GM12891 (cell line): ENCODE measurements around the gene SYS1.

Source experiments
- DNase-seq: peaks from one replicate; pipeline ENCODE4 v3.0.0; 2011; ENCODE audit warnings: low spot score; ENCODE audit not compliant: insufficient read length
- FAIRE-seq: peaks from 2 replicates; lab custom pipeline; 2011; peaks lifted over from hg19 to GRCh38; lab: Jason Lieb, UNC
- PAX5 ChIP-seq: IDR thresholded peaks from 2 replicates; pipeline ENCODE4 v1.6.1; 2011; ENCODE audit warnings: low read length, moderate library complexity, mild to moderate bottlenecking; ENCODE audit not compliant: insufficient read depth, severe bottlenecking
- POLR2A ChIP-seq: IDR thresholded peaks from 2 replicates; pipeline ENCODE4 v1.6.1; 2011; ENCODE audit warnings: low read depth, low read length, control low read depth
- POLR2AphosphoS5 ChIP-seq: IDR thresholded peaks from 2 replicates; pipeline ENCODE4 v1.6.1; 2011; ENCODE audit warnings: low read depth, low read length, control low read depth
- POU2F2 ChIP-seq: IDR thresholded peaks from 2 replicates; pipeline ENCODE4 v1.6.1; 2011; ENCODE audit warnings: low read depth, mild to moderate bottlenecking, control low read depth, low read length, moderate library complexity
- SPI1 ChIP-seq: IDR thresholded peaks from 2 replicates; pipeline ENCODE4 v1.6.1; 2011; ENCODE audit warnings: low read depth, low read length, control low read depth
- TAF1 ChIP-seq: IDR thresholded peaks from 2 replicates; pipeline ENCODE4 v1.6.1; 2011; ENCODE audit warnings: low read depth, low read length, control low read depth

The SYS1 gene

DNA sequence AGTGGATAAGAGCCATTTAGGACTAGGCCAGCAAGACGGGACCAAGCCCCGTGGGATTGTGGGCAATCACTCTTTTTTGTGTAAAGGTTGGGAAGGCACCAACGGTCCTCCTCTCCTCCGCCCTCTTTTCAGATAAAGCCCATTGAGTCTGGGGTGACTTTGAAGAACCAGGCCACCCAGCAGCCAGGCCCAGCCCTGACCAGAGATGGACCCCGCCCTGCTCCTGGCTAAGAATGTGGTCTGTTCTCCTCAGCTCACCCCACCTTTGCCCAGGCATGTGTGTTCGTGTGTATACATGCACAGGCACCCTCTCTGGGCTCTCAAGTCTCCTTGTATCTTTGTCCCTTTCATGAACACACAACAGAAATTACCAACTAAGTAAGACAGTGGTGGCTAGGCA, 23.9 kb upstream of the SYS1 start:
- no peak for TF ChIP-seq TAF1
- no peak for TF ChIP-seq SPI1
- no peak for TF ChIP-seq PAX5
- FAIRE-seq: no peak
- DNase-seq: no peak

DNA sequence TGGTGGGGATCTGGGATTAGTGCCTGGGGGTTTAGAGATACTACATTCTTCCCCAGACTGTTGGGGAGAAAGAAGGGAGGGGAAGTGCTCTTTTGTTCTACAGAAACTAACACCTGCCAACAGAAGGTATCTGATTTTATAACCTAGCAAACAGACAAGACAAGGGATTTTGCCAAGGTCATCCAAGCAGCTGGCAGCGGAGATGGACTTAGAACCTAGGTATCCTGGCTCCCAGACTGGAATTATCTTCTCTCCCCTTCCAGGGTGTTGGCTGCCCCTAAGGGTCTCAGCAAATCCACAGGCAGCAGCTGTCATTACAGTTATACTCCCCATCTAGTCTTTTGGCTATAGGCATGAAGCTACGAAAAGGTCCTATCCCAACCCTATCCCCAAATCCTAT, 23.2 kb upstream of the SYS1 start:
- DNase-seq (no peak), FAIRE-seq (no peak)
- TF ChIP-seq POLR2A (no peak), SPI1 (peak; percentile 15; the same call in 1 of the 2 replicates), TAF1 (no peak), PAX5 (no peak), POU2F2 (no peak), POLR2AphosphoS5 (no peak)

DNA sequence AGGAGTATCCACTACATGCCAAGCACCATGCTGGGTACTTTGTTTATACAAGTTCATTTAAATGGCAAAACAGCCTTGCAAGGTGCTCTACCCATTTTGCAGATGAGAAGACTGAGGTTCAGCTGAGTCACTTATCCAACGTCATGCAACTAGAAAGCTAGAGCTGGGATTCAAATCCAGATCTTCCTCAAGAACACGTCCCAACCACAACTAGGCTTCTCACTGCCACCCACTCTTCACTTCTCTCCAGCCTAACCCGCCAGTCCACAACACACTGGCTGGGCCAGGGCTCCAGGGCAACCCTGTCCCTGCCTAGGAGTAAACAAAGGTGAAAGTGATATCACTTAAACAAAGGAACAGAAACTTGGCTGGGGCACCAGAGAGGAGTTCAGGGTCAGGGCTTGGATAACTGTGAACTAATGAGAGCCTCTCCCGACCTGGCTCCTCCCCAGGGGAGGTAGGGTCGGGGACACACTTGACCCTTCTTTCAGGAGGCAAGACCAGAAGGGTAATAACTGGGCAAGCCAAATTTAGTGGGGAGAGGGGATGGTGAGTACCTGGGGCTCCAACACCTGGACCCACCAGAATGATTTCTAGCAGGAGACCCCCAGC, 22.6 kb upstream of the SYS1 start:
- FAIRE-seq: no peak
- no peak for TF ChIP-seq POLR2AphosphoS5
- peak; percentile 23; the same call in 1 of the 2 replicates for TF ChIP-seq SPI1
- DNase-seq: no peak

DNA sequence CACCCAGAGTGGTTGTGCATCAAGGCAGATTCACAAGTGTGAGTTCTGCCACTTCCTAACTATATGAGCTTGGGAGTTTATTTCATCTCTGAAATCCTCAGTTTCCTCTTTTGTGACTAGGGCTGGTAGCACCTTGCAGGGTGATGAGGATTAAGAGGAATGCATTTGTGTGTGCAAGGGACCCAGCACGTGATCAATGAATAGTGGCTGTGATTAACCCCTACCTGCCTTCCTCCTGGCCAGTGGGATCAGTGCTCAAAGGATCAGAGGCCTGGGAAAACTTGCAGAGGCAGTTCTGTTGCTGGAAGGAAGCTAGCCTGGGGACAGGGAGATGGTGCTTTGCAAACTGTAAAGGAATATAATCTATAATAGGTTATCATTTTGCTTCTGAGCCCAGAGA, 22.0 kb upstream of the SYS1 start:
- FAIRE-seq (no peak), DNase-seq (no peak)
- no peak for TF ChIP-seq POLR2A
- no peak for TF ChIP-seq POLR2AphosphoS5
- TF ChIP-seq POU2F2: no peak
- no peak for TF ChIP-seq PAX5
- TF ChIP-seq TAF1: no peak
- no peak for TF ChIP-seq SPI1

DNA sequence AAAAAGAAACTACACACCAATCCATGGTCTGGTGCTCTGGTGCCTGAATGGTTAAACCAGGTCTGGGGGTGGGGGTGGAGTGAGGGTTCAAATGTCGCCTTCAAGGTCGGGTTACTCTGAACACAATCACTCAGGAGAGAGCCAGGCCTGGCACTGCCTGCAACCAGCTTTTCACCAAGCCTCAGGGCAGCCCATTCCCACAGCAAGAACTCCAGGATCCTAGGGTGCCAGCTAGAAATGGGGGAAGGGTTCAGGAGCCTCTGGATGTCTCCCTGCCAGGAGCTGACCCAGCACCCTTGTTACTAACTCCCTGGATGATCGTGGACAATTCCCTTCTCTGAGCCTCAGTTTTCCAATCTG, 21.4 kb upstream of the SYS1 start:
- TF ChIP-seq PAX5 (no peak), TAF1 (no peak), POLR2AphosphoS5 (no peak), SPI1 (no peak), POLR2A (no peak), POU2F2 (no peak)
- FAIRE-seq (no peak), DNase-seq (no peak)

DNA sequence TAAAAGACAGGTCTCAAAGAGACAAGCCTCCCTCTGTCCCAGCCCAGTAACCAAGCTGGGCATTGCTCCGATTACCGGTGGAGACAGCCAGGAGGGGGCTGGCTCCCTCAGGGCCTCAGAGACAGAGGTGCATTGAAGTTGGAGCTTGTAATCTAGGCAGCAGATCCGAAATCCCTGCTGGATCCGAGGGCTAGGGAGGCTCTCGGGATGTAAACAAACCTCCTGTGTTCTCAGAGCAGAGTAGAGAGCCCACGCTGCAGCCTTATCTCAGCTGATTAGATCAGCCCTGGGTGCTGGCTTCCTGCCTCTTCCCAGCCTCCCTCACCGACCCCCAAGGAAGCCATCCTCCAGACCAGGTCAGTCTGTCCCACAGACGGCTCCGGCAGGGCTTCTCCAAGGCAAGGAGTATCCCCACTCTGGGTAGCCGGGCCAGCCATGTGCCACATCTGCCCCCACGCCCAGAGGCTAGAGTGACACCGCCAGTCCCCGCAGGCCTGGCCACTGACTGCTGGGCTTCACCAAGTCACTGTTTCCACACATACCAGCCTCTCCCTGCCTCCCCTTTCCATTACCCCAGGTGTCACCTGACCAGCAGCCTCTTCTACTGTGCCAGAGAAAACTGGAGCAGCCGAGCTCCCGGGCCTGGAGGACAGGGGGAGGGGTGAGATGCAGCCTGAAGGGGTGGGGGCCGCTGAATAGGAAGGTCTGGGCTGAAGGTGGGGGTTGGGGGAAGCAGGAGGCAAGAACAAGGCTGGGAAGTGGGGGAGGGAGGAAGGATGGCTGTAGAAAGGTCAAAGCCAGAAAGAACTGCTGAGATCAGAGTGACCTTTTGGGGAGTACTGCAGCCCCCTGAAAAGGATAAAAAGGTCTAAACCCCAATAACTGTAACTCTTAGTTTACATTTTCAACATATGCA, 20.8 kb upstream of the SYS1 start:
- no peak for DNase-seq
- no peak for FAIRE-seq
- TF ChIP-seq POU2F2 (no peak), TAF1 (no peak), POLR2AphosphoS5 (no peak), POLR2A (no peak), SPI1 (no peak), PAX5 (no peak)

DNA sequence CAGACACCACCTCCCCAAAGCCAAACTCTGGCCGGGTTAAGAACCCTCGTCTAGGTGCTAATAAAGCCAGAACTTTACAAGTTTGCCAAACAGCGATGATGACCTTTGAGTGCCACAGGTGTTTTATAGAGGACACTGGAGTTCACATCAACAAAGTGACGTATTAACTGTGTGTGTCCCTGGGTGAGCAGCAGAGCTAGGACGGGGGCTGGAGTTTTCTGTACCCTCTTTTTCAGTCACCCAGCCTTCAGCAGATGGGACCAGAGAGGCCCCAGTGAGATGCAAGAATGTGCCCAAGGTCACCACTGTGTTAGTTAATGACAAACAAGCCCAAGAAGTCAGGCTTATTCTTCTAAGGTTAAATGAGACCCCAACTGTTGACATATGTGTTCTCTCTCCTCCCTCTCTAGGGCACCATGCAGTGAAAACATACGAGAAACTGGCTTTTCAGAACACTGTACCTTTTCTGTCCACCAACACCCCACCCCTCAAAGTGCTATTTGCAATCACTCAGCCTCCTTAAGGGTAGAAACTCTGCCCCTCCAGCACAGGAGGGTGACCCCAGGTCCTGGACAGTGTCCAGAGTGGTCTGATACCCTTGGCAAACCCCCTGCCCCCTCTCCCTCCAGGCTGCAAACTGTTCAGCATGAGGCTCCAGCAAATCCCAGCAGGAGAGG, 20.0 kb upstream of the SYS1 start:
- no peak for DNase-seq
- no peak for TF ChIP-seq POU2F2
- no peak for TF ChIP-seq POLR2A
- no peak for FAIRE-seq

DNA sequence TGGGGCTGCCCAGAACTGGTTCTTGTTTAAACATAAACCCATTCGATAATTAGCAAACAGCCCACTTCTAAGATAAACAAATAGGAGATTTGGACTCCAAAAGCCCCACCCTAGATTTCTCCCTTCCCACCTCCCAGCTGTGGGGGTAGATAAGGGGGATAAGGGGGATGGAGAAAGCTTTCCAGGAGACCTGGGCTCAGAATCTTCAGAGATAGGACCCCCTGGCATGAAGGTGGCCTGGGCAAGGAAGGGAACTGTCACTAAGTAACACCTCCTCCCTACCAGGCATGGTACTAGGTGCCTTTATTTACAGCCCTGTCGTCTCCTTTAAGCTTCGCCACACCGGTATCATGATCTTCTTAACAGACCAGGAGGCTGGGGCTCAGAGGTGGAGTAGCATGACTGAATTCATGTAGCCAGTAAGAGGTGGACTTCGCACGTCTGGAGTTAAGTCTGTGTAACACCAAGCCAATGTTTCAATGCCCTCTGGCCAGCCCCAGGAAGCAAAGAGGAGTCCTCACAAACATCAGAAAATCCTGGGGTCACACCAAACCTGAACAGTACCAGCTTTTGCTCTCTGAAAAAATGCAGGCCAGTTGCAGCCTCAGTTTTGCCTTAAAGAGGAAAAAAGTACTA, 19.3 kb upstream of the SYS1 start:
- FAIRE-seq (no peak), DNase-seq (no peak)
- TF ChIP-seq PAX5 (no peak), TAF1 (no peak), POU2F2 (no peak), SPI1 (no peak), POLR2AphosphoS5 (no peak), POLR2A (no peak)

DNA sequence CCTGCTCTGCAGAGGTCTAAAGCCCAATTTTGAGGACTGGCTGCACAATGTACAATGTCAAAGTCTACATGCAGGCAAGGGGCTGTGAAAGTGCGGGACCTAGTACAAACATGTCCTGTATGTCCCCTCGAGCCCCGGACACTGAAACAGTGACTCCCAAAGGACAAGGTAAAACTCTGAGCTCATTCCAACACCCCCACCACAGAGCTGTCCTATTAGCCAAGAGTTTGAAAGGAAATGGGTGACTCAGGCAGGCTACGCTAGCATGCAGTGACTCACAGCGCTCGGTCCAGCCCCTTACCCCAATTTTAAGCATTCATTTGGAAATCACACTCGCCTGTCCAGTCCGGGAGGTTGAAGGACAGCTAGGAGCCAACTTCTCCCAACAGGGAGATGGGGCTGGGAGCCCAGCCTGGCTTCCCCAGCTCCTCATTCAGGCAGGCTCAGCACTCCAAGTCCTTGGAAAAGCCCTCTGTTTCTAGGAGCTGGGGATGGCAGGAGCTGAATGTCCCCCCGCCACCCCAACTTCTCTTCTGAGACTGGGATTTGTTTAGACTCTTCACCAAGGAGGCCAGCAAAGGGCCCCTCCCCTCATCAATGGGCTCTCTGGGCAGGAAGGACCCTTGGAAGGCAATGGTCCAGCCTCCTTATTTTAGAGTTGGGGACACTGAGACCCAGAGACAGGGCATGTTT, 18.6 kb upstream of the SYS1 start:
- FAIRE-seq (no peak), DNase-seq (no peak)
- TF ChIP-seq POLR2A (no peak), PAX5 (no peak), TAF1 (no peak), POLR2AphosphoS5 (no peak), SPI1 (no peak)
